GM23248 (cell line): Measurements from ENCODE around the gene SBF2. TPM values are rescaled to one million over a fixed set of nuclear protein-coding genes. Genes with fewer than 3 reads are reported as not detected.

Experiments
- DNase-seq: peaks from one replicate; pipeline ENCODE4 v3.0.0-alpha.2; 2015
- H2AFZ ChIP-seq: fragments of 200-600 bp; sonication (generic); 2 replicates; pipeline ENCODE4 v1.6.1; 2016; ENCODE audit warnings: antibody characterized with exemption
- H3F3A ChIP-seq: fragments of 200-600 bp; sonication (generic); 2 replicates; pipeline ENCODE4 v1.6.1; 2016; ENCODE audit warnings: mild to moderate bottlenecking, antibody characterized with exemption, mixed run types; ENCODE audit not compliant: insufficient read depth
- H3K27ac ChIP-seq: fragments of 200-600 bp; sonication (generic); 2 replicates; pipeline ENCODE4 v1.5.1; 2016; ENCODE audit warnings: mild to moderate bottlenecking
- H3K27me3 ChIP-seq: fragments of 200-600 bp; sonication (generic); replicated peaks from 2 replicates; pipeline ENCODE4 v1.6.1; 2016; ENCODE audit warnings: mild to moderate bottlenecking; ENCODE audit not compliant: insufficient read depth
- H3K36me3 ChIP-seq: fragments of 200-600 bp; sonication (generic); 2 replicates; pipeline ENCODE4 v1.6.1; 2016; ENCODE audit warnings: low read depth, mild to moderate bottlenecking
- H3K4me1 ChIP-seq: fragments of 200-600 bp; sonication (generic); 2 replicates; pipeline ENCODE4 v1.6.1; 2016; ENCODE audit warnings: mild to moderate bottlenecking; ENCODE audit not compliant: insufficient read depth
- H3K4me2 ChIP-seq: fragments of 200-600 bp; sonication (generic); one replicate; pipeline ENCODE4 v1.6.1; 2016; ENCODE audit warnings: mild to moderate bottlenecking; ENCODE audit not compliant: unreplicated experiment
- H3K4me3 ChIP-seq: fragments of 200-600 bp; sonication (generic); 2 replicates; pipeline ENCODE4 v1.5.1; 2016; ENCODE audit warnings: mild to moderate bottlenecking
- H3K79me2 ChIP-seq: fragments of 200-600 bp; sonication (generic); 2 replicates; pipeline ENCODE4 v1.6.1; 2016; ENCODE audit warnings: mild to moderate bottlenecking; ENCODE audit not compliant: insufficient read depth
- H3K9ac ChIP-seq: fragments of 200-600 bp; sonication (generic); 2 replicates; pipeline ENCODE4 v1.6.1; 2016; ENCODE audit warnings: mild to moderate bottlenecking
- H3K9me2 ChIP-seq: fragments of 200-600 bp; sonication (generic); 2 replicates; pipeline ENCODE4 v1.6.1; 2016; ENCODE audit warnings: mixed run types, mild to moderate bottlenecking, moderate library complexity; ENCODE audit not compliant: insufficient read depth
- H3K9me3 ChIP-seq: fragments of 200-600 bp; sonication (generic); one replicate; pipeline ENCODE4 v1.6.1; 2017; ENCODE audit warnings: low read depth
- H4K20me1 ChIP-seq: fragments of 200-600 bp; sonication (generic); 2 replicates; pipeline ENCODE4 v1.6.0; 2016; ENCODE audit not compliant: insufficient read depth
- EZH2 ChIP-seq: fragments of 200-600 bp; sonication (generic); IDR thresholded peaks from 2 replicates; pipeline ENCODE4 v1.6.1; 2018; ENCODE audit warnings: antibody characterized with exemption, mild to moderate bottlenecking; ENCODE audit not compliant: insufficient read depth, poor library complexity, severe bottlenecking
- EZH2phosphoT487 ChIP-seq: fragments of 200-600 bp; sonication (generic); IDR thresholded peaks from 2 replicates; pipeline ENCODE4 v1.6.1; 2018; ENCODE audit warnings: antibody characterized with exemption, moderate library complexity, mild to moderate bottlenecking, low read depth; ENCODE audit not compliant: insufficient read depth
- WGBS, 2 experiments: methylation state at CpG; one replicate each; pipeline ENCODE4 v1.1.6; 2015 to 2017; ENCODE audit warnings: low lambda C conversion rate in 2 of 2, low coverage in 1 of 2; ENCODE audit errors: missing lambda C conversion rate in 2 of 2; 5-methylcytosine and 5-hydroxymethylcytosine counted together
- in situ Hi-C: fragments of 300-500 bp; cut with MboI; formaldehyde crosslinking; loops from 2 replicates; pipeline ENCODE4 v1.15.0; 2020
- polyA plus RNA-seq: library from polyadenylated mRNA; unstranded; fragments of >200 nt; fragmentation: Nextera tagmentation; extraction: Ambion mirVana; gene quantifications from 2 replicates; pipeline ENCODE4 v1.2.1, GENCODE V29; 2016
- total RNA-seq: library from RNA; depleted of rRNA; stranded (reverse); fragments of >200 nt; shearing (Covaris generic); gene quantifications from 2 replicates; pipeline ENCODE4 v1.2.3, GENCODE V29; 2014

Gene SBF2
- total and polyA plus RNA-seq, 2 experiments from 2014 or later, result 21.9 to 32.7 TPM

DNA sequence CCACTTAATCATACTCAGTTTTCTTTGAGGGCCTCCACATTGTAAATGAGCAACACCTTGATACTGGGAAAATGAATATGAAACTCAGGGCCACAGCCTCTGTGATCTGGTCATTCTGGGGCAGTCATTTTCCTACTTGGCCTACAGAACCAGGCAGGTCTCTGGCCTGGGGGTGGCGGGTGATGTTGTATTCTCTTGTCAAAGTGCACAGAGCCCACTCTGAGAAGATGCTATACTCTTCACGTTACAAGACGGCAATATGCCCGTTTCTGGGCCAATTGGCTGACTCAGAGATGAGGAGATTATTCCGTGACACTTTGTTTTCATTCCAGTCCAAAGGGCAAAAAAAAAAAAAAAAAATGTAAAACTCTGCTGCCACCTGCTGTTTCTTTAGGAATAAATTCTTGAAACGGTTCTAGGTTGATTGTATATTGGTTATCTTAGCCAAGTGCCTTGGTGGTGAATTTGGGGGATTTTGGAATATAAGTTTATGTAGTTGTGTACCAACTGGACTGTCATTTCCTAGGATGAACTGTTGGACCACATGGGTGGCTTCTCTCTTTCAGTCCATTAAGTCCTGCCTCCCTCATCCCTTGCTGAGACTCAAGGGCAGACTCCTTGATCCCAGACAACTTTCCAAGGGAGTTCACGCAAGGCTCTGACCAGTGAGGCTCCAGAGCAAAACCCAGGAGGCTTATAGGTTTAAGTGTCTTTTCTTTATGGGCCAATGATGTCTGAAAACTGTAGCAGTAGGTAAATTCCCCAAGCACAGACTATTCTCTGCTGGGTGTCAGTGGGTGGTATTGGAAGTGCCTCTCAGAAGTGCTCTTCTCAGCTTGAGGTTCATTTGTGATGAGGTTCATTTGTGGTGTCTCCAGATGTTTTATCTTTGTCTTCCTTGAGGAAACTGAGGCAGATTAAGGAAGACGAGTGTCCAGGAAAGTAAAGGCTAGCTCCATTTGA lies 29.1 kb upstream of the SBF2 start:
- Histone ChIP-seq H3K27ac (peak overlapping the region; percentile 86), H2AFZ (no peak overlapping the region), H3K27me3 (no peaks in the 10 kb centered on the region), H3F3A (peaks cover 57% of the 10 kb centered on the region), H3K9me2 (no peaks in the 10 kb centered on the region), H3K4me2 (peak overlapping the region; percentile 59), H3K79me2 (no peaks in the 10 kb centered on the region), H3K4me1 (peaks cover 57% of the 10 kb centered on the region), H3K9ac (peak overlapping the region; percentile 59), H3K4me3 (no peak overlapping the region), H4K20me1 (no peaks in the 10 kb centered on the region), H3K9me3 (no peaks in the 10 kb centered on the region), H3K36me3 (no peaks in the 10 kb centered on the region)
- DNase-seq, result peak; percentile 94
- TF ChIP-seq EZH2phosphoT487, result no peak
- WGBS, 2 experiments, result 18 to 19% methylated on average over 8 of the region's 8 CpGs
- in situ Hi-C loops, result loop anchor here (10.0 to 25.0 kb wide), 2 partner anchors 336 to 412 kb away; no protein-coding TSS in a partner anchor

GRCh38 chr11:10322401-10322800 lies 28.4 kb upstream of the SBF2 start:
- in situ Hi-C loops, result loop anchor here (10.0 to 25.0 kb wide), 2 partner anchors 335 to 412 kb away; no protein-coding TSS in a partner anchor
- no peaks in the 10 kb centered on the region for H3K79me2 ChIP-seq
- H3K9ac ChIP-seq, result peak overlapping the region; percentile 59
- H3K4me3 ChIP-seq, result no peak overlapping the region
- H3K9me2 ChIP-seq, result no peaks in the 10 kb centered on the region
- H3K27ac ChIP-seq, result peak overlapping the region; percentile 86
- H3K27me3 ChIP-seq, result no peaks in the 10 kb centered on the region
- H3K9me3 ChIP-seq, result no peaks in the 10 kb centered on the region
- 15 to 31% methylated on average over 2 of the region's 2 CpGs for WGBS, 2 experiments
- no peak overlapping the region for H2AFZ ChIP-seq
- peak overlapping the region; percentile 59 for H3K4me2 ChIP-seq
- TF ChIP-seq EZH2, result no peak
- no peak for TF ChIP-seq EZH2phosphoT487
- no peaks in the 10 kb centered on the region for H4K20me1 ChIP-seq
- peak; percentile 43 for DNase-seq
- H3K4me1 ChIP-seq, result peaks cover 51% of the 10 kb centered on the region
- no peaks in the 10 kb centered on the region for H3K36me3 ChIP-seq
- H3F3A ChIP-seq, result peaks cover 50% of the 10 kb centered on the region

DNA sequence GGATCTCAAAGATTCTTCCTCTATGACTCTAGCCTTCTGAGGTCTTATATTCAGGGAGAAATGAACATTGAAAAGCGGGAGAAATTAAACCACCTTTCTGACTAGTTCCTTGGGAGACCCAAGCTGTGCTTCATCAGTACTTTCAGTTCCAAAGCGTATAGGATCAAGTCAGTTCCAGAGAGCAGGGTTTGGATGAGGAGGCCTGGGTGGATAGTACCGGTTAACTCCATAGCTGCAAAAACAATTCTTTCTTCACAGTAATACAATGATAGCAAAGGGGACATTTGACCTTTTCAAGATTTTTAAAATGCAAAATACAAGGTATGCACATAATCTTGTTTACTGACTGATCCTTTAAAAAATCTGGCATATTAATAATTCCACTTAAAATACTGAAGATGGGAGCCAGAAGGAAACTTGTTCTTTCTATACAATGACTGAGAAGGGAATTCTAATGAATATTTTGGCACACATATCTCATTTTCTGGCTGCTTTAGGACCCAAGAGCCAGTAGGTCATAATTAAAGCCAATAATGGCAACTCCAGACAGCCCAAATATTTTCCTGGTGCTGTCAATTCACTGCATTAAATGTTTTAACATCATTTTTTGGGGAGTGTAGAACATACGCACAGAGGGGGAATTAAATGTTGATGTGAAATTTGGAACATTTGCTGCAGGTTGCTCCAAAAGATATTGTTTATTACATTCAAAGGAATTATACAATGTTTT lies 26.9 kb upstream of the SBF2 start:
- Histone ChIP-seq H3K36me3 (no peaks in the 10 kb centered on the region), H2AFZ (no peak overlapping the region), H3K4me3 (no peak overlapping the region), H3K27me3 (no peaks in the 10 kb centered on the region), H3K9ac (no peak overlapping the region), H3F3A (peaks cover 35% of the 10 kb centered on the region), H3K4me2 (no peak overlapping the region), H4K20me1 (no peaks in the 10 kb centered on the region), H3K27ac (no peak overlapping the region), H3K79me2 (no peaks in the 10 kb centered on the region), H3K9me2 (no peaks in the 10 kb centered on the region), H3K9me3 (no peaks in the 10 kb centered on the region), H3K4me1 (peaks cover 42% of the 10 kb centered on the region)
- TF ChIP-seq EZH2phosphoT487 (no peak), EZH2 (no peak)
- in situ Hi-C loops, result loop anchor here (10.0 to 25.0 kb wide), 2 partner anchors 334 to 414 kb away; no protein-coding TSS in a partner anchor
- 96 to 97% methylated on average over 4 of the region's 4 CpGs for WGBS, 2 experiments
- no peak for DNase-seq

DNA sequence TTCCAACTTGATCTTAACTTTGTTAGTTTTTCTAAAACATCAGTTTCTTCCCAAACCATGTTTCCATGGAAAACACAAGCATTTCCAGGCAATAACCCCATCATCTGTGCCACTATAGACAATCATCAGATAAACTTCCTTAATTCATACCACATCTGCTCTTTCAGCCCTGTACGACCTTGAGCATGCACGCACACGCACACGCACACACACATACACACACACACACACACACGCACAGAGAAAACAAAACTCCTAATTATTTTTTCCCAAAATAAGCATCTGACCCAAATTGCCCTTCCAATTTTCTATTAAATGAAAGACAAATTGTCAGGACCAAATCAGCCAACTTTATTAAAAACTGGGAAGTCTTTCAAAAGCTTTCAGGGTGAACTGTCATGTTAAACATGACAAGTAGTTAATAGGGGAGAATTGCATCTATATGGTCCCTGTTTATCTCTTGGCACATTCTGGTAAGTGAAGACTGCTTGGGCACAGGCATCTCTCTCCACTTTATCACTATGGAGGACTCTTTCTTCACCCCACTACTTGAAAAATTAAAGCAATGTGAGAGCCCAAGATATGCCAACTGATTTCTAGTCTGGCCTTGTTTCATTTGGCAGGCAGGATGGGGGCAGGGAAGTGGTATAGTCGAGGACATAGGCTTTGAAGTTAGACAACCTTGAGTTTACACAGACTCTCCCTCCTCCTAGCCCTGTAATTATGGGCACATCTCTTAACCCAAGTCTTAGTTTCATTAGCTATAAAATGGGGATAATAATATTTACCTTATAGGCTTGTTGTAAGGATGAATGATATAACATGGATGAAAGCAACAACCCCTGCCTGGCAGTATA lies 25.9 kb upstream of the SBF2 start:
- no peak overlapping the region for H3K9ac ChIP-seq
- DNase-seq, result no peak
- H3K36me3 ChIP-seq, result no peaks in the 10 kb centered on the region
- WGBS, 2 experiments, result 43 to 51% methylated on average over 6 of the region's 6 CpGs
- H4K20me1 ChIP-seq, result no peaks in the 10 kb centered on the region
- no peak overlapping the region for H2AFZ ChIP-seq
- in situ Hi-C loops, result loop anchor here (10.0 to 25.0 kb wide), 3 partner anchors 333 to 565 kb away; no protein-coding TSS in a partner anchor
- H3K9me2 ChIP-seq, result no peaks in the 10 kb centered on the region
- peaks cover 26% of the 10 kb centered on the region for H3F3A ChIP-seq
- TF ChIP-seq EZH2phosphoT487, result no peak
- TF ChIP-seq EZH2, result no peak
- H3K27ac ChIP-seq, result no peak overlapping the region
- H3K9me3 ChIP-seq, result no peaks in the 10 kb centered on the region
- no peak overlapping the region for H3K4me2 ChIP-seq
- no peaks in the 10 kb centered on the region for H3K79me2 ChIP-seq
- peaks cover 32% of the 10 kb centered on the region for H3K4me1 ChIP-seq
- no peak overlapping the region for H3K4me3 ChIP-seq
- no peaks in the 10 kb centered on the region for H3K27me3 ChIP-seq
